ENCODE data around the gene CACNA1D.

DNA sequence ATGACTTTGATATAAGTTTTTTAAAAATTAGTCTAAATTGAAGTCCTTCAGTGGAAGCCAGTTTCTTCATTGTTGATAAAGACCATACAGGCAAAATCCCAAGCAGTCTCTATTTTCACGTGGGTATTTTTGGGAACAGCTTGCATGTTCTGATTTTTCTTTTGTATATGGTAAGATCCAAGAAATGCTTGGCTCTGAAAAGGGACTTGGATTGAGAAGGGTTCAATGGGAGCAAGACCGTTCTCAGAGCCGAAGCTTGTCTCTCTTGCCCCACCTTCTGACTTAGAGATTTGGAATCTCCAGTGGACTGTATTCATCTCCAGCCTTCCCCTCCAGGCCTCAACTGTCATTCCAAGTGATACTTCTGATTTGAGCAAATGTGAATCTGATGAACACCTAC lies 176.3 kb downstream of the CACNA1D start:
- TF ChIP-seq, protein P1, sequence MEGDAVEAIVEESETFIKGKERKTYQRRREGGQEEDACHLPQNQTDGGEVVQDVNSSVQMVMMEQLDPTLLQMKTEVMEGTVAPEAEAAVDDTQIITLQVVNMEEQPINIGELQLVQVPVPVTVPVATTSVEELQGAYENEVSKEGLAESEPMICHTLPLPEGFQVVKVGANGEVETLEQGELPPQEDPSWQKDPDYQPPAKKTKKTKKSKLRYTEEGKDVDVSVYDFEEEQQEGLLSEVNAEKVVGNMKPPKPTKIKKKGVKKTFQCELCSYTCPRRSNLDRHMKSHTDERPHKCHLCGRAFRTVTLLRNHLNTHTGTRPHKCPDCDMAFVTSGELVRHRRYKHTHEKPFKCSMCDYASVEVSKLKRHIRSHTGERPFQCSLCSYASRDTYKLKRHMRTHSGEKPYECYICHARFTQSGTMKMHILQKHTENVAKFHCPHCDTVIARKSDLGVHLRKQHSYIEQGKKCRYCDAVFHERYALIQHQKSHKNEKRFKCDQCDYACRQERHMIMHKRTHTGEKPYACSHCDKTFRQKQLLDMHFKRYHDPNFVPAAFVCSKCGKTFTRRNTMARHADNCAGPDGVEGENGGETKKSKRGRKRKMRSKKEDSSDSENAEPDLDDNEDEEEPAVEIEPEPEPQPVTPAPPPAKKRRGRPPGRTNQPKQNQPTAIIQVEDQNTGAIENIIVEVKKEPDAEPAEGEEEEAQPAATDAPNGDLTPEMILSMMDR (conservative IDR thresholded peaks at IDR 0.05; ENCODE audit: low read depth, low read length) = no peak
- TF ChIP-seq EZH2 (IDR thresholded peaks at IDR 0.05; ENCODE audit: borderline replicate concordance, low read depth, low read length, poor library complexity, severe bottlenecking) = no peak

All from A673 (cell line).